ENCODE results near the gene CKLF.

The CKLF gene

GRCh38 chr16:66517586-66518263 lies 34.7 kb upstream of the CKLF start:
- DNase-seq, result no peak

DNA sequence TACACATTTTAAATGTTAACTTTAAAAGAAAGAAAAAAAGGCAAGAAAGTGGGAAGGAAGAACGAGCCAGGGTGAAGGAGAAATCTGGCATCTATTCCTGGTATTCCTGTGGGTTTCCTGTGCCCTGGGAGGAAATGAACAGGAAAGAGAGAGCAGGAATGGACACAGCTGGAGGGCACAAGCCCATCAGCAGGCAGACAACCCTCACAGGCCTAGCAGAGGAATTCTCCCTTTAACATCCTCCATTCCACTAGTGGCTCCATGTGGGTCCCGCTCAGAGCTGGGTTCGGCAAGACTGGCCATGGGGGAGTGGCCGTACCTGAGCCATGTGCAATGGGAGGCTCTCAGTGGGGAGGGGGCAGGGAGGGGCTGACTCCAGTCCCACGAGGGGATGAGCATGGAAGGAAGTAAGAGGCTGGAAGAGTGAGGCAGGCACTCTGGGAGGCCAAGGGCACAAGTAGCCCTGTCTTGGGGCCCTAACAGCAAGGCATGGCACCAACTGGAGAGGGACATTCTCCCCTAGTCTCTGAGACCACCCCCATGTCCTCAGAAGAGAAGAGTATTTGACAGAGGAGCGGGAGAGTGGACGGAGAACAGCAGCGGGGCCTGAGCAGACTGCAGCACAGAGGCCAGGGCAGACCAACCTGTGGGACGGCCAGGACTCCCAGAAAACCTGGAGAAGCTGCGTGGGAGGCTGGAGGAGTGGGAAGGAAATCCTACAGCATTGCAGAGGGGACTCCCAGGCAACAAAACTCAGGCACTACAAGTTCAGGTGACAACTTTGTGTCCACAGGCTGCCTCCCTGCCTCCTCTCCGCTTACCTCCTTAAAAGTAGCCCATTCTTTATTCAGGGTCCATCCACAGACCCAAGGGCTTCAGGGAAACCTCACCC lies 32.6 kb upstream of the CKLF start:
- no peak for DNase-seq

- DNase-seq, result no peak
Observed at GRCh38 chr16:66520406-66521170, 31.8 kb upstream of the CKLF start.

- DNase-seq, result no peak
Observed at GRCh38 chr16:66521252-66521713, 31.1 kb upstream of the CKLF start.

- no peak for DNase-seq
Observed at GRCh38 chr16:66521951-66522771, 30.2 kb upstream of the CKLF start.

DNA sequence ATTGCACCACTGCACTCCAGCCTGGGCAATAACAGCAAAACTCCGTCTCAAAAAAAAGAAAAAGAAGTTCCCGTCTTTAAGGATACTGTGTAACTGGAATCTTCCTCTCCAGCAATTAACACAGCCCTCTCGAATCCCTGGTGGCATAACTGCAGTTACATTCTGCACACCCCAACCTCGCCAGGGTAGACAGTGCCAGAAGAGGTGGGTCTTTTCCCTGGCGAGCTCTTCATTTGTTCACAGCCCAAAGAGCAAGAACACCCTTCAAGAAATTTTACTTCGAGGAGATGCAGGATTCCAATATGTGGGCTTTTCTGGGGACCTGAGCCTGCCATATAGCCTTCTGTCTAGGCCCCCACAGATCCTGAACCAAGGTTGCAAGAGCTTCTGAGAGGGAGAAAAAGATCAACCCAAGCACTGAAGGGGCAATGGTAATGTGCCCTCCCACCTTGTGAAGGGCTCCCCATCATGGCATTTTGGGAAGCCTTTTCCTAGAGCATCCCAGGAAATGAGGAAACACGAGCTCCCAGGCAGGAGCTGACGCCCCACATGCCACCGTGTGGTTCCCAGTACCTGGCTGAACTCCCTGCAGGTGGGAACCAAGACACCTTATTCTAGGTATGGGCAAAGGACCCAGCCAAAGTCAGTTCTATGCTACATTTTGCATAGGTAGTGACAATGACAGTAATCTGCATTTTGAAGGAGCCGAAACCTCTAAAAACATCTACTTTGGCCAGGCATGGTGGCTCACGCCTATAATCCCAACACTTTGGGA lies 29.4 kb upstream of the CKLF start:
- no peak for DNase-seq

DNA sequence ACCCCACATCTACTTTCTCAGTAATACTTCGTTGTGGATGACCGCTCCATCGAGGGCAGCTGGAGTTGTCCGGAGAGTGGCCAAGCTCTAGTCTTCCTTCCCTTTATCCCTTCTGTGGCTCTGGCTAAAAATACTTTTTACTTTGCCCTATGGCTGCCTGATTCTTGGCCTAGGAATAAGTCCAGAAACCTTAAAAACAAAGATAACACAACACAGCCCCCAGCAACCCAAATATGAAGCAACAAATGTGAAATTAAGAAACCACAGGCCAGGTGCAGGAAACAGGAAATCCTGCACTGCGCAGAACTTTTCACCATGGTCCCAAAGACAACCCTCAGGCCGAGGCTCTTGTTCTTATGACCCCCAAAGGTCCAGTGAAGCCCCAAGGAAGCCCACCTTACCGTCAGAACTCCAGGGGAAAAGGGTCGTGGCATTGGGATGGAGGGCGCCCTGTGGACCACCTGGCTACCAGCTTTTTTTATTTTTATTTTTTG lies 28.5 kb upstream of the CKLF start:
- DNase-seq, result no peak

DNA sequence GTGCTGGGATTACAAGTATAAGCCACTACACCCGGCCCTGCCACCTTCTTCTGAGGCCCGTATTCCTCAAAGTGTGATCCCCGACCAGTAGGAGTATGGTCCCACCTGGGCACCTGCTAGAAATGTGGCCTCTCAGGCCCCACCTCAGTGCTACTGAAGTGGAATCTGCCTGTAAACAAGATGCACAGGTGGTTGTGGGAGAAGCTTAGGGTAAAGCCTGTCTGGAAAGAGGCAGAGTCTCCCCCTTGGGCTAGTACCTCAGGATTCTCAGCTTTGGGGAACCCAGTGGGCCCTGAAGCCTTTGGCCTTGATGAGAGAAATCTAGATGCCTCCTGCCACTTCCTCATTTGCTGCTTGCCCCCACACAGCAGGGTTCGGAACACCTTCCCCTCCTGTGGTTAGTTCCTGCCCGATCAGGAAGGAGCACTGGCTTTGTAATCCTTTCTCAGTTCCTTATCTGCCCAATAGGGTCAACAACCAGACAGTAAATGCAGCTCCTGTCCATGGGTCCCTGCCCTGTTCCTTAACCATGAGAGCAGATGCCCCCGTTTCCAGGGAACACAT lies 27.7 kb upstream of the CKLF start:
- DNase-seq, result no peak

GRCh38 chr16:66525396-66526180 lies 26.8 kb upstream of the CKLF start:
- DNase-seq, result no peak

DNA sequence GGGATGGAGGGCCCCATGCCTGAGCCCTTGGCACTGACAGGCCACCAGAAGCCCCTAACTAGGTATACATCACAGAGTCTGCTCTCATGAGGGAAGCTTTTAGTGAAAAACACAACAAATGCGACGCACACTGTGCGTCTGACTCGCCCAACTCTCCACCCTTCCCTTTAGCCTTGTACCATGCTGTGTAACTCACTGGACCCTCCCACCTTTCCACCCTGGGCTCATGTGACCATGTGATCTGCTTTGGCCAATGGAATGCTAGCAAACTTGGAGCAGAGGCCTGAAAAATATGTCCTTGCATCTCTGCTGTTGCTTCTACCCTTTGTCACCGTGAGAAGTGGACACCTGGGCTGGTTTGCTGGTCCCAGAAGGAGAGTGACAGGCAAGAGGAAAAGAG lies 24.1 kb upstream of the CKLF start:
- DNase-seq, result no peak

GRCh38 chr16:66529475-66529874 lies 22.9 kb upstream of the CKLF start:
- no peak for DNase-seq

- no peak for DNase-seq
Observed at GRCh38 chr16:66534376-66534799, 18.0 kb upstream of the CKLF start.

- DNase-seq, result no peak
Observed at GRCh38 chr16:66536525-66536924, 15.9 kb upstream of the CKLF start.

DNA sequence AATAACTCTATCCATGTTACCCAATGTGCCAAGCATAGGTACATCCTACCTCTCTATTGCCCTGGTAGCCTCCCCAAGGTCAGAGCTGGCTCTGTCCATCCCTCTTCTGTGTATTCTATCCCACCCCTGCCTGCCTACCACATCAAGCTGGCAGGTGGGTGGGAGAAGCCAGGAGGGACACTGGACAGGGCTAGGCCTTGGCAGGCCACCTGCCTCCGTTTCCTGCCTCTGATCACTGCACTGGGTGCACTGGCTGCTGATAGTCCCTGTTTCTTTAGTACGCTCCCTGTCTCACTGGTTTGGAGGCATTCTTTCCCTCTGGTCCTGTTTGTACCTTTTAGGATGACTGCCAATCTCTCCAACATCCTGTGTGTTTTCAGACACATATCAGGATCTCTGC lies 15.1 kb upstream of the CKLF start:
- DNase-seq, result no peak

- DNase-seq, result no peak
Observed at GRCh38 chr16:66538910-66539309, 13.5 kb upstream of the CKLF start.

- DNase-seq, result no peak
Observed at GRCh38 chr16:66539623-66540469, 12.5 kb upstream of the CKLF start.

DNA sequence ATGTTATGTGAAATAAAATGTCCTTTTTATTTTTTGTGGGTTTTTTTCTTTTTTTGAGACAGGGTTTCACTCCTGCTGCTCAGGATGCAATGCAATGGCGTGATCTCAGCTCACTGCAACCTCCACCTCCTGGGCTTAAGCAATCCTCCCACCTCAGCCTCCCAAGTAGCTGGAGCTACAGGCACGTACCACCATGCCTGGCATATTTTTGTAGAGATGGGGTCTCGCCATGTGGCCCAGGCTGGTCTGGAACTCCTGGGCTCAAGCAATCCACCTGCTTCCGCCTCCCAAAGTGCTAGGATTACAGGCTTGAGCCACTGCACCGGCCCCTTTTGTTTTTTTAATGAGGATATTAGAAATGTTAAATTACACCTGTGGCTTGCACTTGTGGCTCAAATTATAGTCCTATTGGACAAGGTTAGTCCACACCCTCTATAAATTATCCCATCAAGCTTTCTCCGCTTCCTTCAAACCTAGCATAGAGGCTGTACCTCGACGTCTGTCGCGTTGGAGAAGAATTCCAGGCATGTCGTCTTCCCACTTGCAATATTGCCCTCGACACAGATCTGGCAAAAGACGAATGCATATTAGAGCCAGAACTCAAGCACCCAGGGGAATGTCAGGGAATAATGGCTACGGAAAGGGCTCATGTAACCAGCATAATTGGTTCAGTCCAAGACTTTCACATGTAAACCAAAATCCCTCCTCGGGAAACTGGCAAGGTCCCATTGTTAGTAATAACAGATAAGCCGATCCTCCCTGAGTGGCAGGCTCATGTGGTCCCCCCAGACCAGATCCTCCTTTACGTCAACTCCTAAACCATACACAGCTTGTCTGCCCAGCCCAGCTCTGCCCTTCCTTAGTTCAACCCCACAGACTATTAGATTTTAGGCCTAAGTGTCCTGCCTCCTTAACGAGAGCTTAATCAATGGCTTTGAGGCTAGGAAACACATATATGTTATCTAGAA lies 10.7 kb upstream of the CKLF start:
- DNase-seq, result no peak

DNA sequence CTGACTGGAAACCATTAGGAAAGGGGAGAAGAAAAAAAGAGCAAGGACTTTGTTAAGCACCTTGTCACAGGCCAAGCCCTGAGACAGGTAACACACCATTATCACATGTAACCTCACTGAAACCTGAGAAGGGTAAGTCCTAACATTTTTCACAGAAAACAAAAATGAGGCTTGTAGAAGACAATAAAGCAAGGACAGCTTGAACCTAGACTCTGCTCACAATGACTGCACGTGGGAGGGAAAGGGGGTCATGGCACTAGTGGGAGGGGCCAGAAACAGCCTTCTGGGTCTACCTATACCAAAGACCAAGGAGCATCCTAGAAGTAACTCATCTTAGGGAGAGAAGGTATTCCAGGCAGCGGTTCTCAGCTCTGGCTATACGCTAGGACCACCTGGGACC lies 10.0 kb upstream of the CKLF start:
- no peak for DNase-seq

Measured in NCI-H2081 treated with DMSO at 0.1 percent for 48 hours (cell line).